Measurements from ENCODE around the gene FER.

- TF ChIP-seq POLR2A (IDR thresholded peaks at IDR 0.05) (no peak), CTCF (IDR thresholded peaks at IDR 0.05) (no peak)
These were observed 128.8 kb downstream of the FER start for GRCh38 chr5:108876451-108876850.
